UCSD-AML1 (cell line): ENCODE data around the gene SNTG2.
"Not testable (repeated sequence)": the region's sequence is repeated elsewhere in the genome, so short reads cannot be mapped to it uniquely, and the experiment has no call there.

Experiments
- DNase-seq: peaks from one replicate; lab custom pipeline; 2025; ENCODE audit not compliant: unreplicated experiment; lab: John Stamatoyannopoulos, UW

Gene SNTG2

DNA sequence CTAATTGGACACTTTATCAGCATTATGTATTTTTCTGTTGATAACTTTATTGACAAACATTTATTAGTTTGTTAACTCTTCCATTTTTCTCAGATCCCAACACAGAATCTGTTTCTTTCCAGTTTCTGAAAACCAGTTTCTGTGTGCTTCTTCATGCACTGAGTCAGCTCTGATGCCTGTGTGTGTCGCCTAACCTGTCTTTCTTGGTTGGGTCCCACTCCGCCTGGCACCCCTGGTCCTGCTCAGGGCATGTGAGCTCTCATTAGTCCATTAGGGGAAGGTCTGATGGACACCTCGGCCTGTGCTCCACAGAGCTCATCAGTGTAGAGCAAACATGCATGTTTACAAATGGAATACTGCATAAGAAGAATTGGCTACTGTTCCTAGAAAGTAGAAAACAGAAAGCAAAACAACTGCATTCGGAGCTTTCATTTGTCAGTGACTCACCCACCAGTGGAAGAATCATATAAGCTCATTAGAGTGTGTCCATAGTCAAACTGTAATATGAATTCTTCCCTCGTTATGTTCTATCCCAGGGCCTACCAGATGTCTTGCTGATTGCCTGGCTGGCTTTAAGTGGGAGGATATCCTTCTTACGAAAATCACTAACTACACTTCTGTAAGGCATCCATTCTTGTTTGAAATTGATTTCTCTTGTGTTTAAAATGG lies 137.7 kb downstream of the SNTG2 start:
- DNase-seq, result no peak

DNA sequence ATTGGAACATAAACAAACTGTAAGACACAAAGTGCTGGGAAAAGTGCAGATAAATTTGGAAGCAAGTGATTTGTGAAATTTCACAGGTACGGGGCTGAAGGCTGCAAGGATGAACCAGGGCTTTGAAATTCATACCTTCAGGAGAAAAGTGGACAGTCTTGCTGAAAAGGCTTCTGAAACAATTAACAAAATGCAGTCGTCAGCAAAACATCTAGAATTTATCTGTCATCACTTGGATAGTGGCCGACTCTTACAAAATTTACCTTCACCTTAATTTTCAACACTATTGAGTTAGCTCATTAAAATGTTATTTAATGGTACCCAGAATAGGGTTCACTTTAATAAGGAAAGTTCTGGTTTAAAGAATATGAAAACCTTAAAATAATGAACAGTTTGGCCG lies 138.3 kb downstream of the SNTG2 start:
- no peak for DNase-seq

DNA sequence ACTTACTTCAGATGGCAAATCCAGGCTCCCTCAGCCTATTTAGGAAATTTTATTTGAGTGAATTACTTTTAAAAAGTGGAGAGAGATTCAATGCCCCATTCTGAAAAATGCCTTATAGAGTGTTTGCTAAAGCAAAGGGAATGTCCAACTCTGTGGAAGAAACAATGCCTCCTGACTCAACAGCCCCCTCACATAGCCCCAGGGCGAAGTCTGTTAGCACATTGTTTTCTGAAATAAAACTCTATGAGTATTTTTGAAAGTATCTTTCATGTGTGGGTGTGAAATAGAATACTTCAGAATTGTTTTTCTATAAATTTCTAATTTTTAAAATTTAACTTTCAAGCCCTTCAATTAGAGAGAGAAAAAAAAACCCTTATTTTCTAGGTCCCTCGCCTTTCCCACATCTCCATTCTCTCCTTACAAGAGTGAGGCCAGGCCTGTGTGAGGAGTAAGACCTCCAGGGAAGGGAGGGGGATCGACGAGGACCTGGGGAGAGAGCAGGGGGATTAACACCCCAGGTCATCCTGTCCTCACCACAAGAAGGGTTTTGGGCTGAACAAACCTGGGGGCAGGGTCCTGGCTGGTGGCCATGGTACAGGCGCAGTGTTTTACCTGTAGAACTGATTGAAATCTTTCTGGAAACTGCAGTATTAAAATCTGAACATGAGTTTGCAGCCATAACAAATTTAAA lies 141.4 kb downstream of the SNTG2 start:
- DNase-seq, result no peak

DNA sequence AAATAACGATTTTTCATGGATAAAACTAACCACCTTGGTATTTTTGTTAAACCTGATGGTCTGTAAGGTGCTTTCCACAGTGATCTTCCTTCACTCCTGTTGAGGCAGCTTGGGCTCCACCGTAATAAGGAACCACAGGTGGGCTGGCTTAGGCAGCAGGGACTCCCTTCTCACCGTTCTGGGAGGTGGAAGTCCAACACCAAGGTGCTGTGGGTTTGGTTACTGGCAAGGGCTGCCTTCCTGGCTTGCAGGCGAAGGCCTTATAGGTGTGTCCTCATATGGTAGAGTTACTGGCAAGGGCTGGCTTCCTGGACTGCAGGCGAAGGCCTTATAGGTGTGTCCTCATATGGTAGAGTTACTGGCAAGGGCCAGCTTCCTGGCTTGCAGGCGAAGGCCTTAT lies 143.0 kb downstream of the SNTG2 start:
- not testable (repeated sequence) for DNase-seq

DNA sequence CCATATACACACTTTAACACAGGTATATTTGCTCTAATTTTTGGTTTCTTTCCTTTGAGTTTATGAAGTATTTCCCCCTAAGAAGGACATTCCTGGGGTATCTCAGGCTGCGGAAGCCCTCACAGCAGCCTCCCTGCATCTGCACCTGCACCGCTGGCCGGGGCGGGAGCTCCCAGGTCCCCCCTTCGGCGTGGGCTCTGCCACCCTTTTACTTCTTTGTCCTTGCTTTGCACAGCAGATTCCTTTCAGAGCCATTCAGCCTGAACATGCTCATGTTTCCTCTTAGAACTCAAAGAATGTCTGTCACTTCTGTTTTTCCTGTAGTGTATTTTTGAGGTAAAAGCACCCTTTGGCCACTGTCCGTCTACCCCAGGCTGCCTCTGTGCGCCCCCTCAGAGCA lies 146.5 kb downstream of the SNTG2 start:
- no peak for DNase-seq

DNA sequence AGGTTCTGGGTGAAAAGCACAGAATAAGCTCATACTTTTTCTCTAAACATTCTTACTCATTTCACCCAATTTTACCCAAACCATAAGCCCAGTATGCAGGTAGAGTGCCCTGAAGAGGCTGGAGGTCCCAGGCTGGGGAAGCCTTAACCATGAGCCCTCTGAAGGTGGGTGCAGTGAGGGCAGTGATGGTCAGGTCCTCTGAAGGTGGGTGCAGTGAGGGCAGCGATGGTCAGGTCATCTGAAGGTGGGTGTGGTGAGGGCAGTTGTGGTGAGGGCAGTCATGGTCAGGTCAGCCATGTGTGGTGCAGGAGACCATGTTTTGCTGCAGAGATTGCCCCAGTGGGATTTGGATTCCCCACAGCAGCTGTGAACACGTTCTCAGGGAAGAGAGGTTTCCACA lies 148.8 kb downstream of the SNTG2 start:
- no peak for DNase-seq

DNA sequence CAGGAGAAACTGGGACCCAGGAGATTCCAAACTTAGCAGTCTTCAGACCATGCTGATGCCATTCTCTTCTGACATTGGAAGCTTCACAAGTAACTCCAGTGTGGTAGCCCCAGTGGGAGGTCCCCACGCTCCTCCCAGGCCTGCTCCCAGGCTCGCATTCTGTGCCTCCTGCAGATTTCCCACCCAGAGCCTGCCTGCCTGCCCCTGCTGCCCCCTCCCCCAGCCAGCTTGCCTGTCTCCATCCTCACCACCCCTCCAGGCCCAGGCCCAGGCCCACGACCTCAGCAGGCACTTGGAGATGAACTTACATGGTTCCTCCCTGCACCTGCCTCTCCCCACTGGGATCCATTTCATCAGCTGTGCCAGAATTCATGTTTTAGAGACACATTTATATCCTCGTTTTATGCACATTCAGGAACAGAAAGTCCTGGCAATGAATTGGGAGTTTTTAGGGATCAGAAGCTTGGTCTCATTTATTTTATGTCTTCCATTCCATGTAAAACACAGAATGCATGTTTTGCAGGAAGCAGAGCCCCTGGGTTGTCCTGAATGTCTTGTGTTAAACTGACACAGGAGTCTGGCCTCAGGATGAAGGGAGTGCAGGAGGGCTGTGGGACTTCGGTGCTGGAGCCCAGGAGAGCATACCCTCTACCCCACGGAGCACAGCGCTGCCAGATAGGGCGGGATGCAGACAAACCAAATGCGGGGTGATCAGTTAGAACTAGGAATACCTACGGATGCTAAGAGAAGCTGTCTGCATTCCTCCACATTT lies 150.5 kb downstream of the SNTG2 start:
- no peak for DNase-seq

DNA sequence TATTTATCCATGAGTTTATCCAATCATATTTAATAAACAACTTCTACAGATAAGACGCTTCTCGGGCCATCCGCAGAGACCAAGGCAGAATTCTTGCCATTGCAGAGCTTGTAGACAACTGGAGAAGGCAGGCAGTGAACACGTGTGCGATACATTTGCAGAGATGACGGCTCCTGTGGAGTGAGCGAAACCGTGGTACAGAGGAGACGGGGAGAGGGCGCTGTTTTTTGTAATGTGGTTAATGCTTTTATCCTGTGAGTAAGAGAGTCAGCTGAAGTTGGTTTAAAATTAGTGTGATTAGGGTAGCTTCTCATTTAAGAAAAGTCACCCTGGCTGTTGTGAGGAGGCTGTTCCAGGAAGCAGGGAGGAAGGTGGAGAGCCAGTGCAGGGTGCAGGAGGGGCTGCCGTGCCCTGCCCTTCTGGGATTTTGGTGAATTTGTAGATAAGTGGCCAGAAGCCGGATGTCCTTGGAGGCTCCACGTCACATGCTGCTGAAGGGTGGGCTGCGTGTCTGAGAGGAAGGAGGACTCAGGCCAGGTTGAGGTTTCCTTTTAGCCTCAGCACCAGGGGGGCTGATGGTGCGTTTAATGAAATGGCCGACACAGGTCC lies 151.4 kb downstream of the SNTG2 start:
- no peak for DNase-seq

DNA sequence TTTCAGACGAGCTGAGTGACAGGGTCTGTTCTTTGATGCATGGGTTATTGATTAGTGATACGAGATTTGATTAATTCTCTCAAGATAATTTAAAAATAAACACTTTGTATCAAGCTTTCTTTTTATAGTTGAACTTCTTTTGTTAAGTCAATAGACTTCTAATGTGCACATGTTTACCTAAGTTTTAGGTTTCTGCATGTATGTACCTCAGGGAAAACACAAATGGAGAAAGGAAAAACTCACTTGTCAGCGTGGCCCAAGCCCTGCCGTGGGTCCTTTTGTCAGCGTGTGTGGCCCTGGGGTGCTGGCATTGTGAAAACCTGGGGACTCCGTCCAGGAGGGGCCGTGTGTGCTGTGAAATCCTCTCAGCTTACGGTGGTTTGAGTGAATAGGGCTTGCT lies 153.7 kb downstream of the SNTG2 start:
- no peak for DNase-seq

DNA sequence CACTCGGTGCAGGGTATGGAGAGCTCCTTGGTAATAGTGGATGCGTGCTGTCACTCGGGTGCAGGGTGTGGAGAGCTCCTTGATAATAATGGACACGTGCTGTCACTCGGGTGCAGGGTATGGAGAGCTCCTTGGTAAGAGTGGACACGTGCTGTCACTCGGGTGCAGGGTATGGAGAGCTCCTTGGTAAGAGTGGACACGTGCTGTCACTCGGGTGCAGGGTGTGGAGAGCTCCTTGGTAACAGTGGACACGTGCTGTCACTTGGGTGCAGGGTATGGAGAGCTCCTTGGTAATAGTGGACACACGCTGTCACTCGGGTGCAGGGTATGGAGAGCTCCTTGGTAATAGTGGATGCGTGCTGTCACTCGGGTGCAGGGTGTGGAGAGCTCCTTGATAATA lies 155.7 kb downstream of the SNTG2 start:
- DNase-seq, result not testable (repeated sequence)

DNA sequence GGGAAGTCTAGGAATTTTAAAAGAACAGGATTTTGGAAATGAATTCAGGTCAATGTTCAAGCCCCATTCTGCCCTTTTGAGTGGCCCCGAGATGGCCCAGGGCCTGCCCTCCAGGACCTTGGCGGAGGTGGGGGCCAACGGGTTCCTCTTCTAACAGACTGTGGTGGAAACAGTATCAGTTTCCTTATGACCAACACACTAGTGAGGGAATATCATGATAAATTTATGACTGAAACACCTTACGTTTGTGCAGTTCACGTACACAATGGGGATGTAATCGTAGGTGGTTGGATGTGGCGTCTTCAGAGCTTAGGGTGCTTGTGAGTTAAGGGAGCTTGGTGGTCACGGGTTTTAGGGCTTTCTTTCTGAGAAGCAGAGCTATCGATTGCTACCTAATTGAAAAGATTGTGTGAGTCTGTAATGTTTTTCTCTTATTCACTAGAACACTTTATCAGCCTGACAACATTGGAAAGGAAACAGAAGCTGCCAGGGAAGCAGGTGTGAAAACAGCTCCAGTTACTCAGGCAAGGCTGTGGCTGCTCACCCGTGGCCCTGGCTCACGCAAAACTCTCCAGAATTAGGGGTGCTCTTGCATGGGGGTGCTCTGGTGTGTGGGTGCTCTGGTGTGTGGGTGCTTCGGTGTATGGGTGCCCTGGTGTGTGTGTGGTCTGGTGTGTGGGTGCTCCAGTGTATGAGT lies 165.3 kb downstream of the SNTG2 start:
- DNase-seq, result no peak

DNA sequence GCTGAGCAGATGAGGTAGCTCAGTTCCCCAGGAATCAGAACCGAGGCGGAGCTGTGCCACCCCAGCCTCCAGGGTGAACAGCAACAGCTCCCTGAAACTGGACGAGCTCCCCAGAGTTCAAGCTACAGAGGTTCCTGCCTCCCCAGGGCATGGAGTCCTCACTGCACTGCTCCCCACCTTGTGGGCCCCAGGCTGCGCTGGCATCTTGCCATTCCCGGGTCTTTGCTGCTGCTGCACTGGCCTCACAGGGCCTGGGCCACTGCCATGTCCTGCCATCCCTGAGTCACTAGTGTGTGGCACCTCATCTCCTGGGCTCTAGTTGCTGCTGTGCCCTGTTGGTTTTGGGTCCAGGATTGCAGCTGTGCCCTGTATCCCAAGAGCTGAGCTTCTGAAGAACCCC lies 166.9 kb downstream of the SNTG2 start:
- no peak for DNase-seq

DNA sequence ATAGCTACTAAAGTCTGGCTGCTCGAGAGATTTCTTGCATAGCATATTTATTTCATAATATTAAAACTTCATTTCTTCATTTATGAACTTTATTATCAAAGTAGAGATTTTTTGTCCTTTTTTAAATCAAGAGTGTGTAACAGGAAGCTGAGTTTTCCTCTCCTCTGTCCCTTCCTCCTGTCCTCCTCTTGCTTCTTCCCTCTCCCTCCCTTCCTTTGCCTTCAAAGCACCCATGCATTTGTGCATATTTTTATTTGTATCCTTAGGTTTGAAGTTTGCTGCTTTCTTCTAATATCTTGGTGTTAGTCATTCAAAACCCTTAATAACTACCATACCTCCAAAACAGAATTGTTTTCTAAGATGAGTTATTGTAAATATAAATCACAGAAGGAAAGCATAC lies 174.6 kb downstream of the SNTG2 start:
- no peak for DNase-seq

DNA sequence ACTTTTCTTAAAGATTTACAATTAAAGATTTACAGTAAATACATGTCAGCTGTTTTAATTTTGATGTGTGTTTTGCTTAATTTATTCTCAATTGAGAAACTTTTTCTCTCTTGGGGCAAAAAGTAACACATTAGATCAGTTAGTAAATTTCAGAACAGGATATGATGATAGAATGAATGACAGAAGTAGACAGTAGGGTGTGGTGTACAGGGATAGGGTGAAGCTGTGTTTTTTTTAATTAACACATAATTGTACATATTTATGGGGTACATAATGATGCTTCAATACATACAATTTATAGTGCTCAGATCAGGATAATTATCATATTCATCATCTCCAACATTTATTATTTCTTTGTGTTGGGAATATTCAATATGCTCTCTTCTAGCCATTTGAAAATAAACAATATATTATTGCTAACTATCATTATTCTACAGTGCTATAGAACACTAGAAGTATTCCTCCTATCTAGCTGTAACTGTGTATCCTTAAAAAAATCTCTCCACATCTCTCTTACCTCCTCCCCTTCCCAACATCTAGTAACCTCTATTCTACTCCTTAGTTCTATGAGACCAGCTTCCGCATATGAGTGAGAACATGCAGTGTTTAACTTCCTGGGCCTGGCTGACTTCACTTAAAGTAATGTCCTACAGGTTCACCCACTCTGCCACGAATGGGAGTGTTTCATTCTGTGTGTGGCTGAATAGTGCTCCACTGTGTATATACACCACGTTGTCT lies 175.2 kb downstream of the SNTG2 start:
- DNase-seq, result no peak

DNA sequence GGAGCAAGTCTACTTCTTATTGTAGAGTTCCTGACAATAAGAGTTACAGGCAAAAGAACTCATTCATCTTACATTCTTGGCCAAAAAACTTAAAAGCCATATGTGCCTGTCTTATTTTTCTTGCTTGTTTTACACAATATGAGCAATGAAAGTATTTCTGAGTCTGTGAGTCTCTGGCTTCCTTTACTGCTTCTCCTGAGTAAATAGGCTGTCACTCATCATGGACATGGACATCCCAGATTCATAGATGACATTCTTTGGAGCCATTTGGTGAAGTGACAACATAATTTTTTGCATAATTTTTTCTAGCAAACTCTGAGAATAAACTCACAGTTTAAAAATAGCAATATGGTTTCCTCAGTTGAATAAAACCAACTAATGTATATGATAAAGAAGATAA lies 179.3 kb downstream of the SNTG2 start:
- DNase-seq, result no peak

DNA sequence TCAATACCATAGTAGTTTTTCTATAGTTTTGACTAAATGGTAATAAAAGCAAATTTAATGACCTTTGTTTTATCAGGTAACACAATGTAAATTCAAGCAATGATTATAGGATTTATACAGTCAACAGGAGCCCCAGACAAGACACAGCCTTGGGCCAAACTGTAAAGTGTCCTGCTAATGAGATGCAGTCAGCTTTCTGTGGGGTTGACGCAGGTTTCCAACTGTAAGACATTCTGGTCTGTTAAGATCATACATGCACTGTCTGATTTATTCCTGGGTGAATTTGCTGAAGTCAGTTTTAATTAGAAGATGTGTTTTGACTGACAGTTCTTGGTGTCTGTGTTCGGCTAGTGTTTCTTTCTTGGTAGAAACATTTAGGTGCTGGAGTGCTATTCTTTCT lies 180.3 kb downstream of the SNTG2 start:
- no peak for DNase-seq

DNA sequence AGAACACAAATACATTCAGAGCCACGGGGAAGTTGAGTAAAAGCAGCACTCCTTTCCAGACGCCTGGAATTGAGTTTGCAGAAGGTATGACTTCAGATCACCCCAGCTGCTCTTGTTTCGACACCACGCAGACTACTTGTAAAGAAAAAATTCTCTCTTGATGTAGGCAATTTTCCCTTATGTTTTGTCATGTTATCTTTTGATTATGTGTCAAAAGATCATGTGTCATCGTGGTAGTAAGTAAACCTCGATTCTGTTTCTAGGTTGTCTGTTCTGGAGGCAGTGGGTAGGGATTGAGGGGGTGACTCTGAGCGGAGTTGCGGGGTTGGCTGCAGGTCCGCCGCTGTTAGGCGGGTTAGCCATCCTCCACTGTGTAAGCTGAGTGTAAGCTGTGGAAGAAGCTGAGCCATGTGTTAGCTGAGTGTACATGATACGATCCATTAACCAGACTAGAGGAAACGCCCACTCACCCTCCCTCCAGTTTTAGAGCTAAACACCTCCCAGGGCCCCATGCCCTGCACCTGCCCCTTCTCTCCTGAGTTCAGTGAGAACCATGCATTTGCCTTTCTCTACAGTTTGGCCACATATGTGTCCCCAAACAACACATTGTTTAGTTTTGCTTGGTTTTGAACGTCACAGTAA lies 181.8 kb downstream of the SNTG2 start:
- DNase-seq, result no peak

DNA sequence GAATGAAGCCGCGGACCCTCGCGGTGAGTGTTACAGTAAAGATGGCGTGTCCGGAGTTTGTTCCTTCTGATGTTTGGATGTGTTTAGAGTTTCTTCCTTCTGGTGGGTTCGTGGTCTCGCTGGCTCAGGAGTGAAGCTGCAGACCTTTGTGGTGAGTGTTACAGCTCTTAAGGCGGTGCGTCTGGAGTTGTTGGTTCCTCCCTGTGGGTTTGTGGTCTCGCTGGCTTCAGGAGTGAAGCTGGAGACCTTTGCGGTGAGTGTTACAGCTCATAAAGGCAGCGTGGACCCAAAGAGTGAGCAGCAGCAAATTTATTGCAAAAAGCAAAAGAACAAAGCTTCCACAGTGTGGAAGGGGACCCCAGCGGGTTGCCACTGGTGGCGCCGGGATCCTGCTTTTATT lies 183.2 kb downstream of the SNTG2 start:
- not testable (repeated sequence) for DNase-seq

DNA sequence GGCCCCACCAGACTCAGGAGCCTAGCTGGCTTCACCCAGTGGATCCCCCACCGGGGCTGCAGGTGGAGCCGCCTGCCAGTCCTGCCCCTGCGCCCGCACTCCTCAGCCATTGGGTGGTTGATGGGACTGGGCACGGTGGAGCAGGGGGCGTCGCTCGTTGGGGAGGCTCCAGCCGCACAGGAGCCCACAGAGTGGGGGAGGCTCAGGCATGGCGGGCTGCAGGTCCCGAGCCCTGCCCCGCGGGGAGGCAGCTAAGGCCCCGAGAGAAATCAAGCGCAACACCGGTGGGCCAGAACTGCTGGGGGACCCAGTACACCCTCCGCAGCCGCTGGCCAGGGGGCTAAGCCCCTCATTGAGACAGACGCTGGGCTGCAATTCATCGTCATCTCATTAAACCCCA lies 184.0 kb downstream of the SNTG2 start:
- no peak for DNase-seq

DNA sequence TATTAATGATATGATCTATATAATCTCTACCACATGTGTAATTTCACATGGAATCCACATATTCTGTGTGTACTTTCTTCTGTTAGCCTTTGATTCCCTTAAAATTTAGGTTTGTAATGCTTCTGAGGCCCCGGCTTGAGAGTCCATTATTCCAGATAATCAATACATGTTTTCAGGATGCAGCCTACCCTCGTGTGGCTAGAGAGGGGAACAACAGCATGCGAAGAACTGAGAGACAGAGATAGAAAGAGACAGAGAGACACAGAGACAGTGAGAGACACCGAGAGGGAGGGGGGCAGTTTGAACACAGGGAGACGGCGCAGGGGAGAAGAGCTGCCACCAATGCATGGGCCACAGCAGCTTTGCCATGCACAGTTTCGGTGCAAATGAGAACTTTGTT lies 185.4 kb downstream of the SNTG2 start:
- no peak for DNase-seq
